A673 (cell line): ENCODE data around the gene ATP6V1G1.

Experiments used
- EZH2 ChIP-seq: fragments of 200-600 bp; sonication (generic); IDR thresholded peaks from 2 replicates; pipeline ENCODE4 v1.6.1; 2017; ENCODE audit warnings: borderline replicate concordance, low read depth, mild to moderate bottlenecking, mixed read lengths, antibody characterized with exemption, low read length; ENCODE audit not compliant: poor library complexity, severe bottlenecking
- TF ChIP-seq, protein P1 (sequence below): fragments of 300-800, 200-600 bp; sonication (generic); conservative IDR thresholded peaks from 2 replicates; pipeline ENCODE4 v1.5.1; 2017; ENCODE audit warnings: low read depth, mild to moderate bottlenecking, antibody characterized with exemption, low read length, moderate library complexity, mixed read lengths

DNA sequence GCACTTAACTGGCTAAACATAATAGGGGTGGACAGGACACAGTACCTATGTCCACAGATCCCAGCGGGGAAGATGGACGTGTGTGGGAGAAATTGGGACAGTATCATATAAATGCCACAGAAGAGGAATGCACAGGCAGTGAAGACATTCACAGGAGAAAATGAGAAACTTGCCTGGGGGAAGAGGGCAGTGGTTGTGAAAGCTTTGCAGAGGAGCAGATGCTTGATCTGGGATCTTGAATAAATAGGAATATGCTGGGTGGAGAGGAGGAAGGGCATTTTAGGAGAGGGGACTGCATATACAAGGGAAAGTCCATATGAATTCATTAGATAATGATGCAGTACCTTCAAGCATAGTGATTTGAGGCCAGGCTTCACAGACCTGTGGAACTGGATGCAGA is 37.1 kb downstream of the ATP6V1G1 start:
- TF ChIP-seq, protein P1, sequence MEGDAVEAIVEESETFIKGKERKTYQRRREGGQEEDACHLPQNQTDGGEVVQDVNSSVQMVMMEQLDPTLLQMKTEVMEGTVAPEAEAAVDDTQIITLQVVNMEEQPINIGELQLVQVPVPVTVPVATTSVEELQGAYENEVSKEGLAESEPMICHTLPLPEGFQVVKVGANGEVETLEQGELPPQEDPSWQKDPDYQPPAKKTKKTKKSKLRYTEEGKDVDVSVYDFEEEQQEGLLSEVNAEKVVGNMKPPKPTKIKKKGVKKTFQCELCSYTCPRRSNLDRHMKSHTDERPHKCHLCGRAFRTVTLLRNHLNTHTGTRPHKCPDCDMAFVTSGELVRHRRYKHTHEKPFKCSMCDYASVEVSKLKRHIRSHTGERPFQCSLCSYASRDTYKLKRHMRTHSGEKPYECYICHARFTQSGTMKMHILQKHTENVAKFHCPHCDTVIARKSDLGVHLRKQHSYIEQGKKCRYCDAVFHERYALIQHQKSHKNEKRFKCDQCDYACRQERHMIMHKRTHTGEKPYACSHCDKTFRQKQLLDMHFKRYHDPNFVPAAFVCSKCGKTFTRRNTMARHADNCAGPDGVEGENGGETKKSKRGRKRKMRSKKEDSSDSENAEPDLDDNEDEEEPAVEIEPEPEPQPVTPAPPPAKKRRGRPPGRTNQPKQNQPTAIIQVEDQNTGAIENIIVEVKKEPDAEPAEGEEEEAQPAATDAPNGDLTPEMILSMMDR = no peak
- no peak for TF ChIP-seq EZH2
